Colonic mucosa (tissue), 4 donors: Measurements from ENCODE around the gene LRRC8B. TPM values are rescaled to one million over a fixed set of nuclear protein-coding genes. Genes with fewer than 3 reads are reported as not detected.

Experiments
- DNase-seq: peaks from one replicate; pipeline ENCODE4 v3.0.0-alpha.2; 2020
- H3K27ac ChIP-seq: fragments of 200-600 bp; one replicate; pipeline ENCODE4 v1.8.0; 2021
- H3K27me3 ChIP-seq: fragments of 200-600 bp; one replicate; pipeline ENCODE4 v1.8.0; 2021
- H3K36me3 ChIP-seq: fragments of 200-600 bp; one replicate; pipeline ENCODE4 v1.8.0; 2021
- H3K4me1 ChIP-seq: fragments of 200-600 bp; one replicate; pipeline ENCODE4 v1.8.0; 2021; ENCODE audit warnings: mild to moderate bottlenecking
- H3K4me3 ChIP-seq: fragments of 200-600 bp; one replicate; pipeline ENCODE4 v1.8.0; 2021
- H3K9ac ChIP-seq, 2 donors: one replicate each; pipeline ENCODE4 v1.7.0; 2013; ENCODE audit warnings: control low read depth in 2 of 2, low read depth in 2 of 2, low read length in 2 of 2
- H3K9me3 ChIP-seq: fragments of 200-600 bp; one replicate; pipeline ENCODE4 v1.8.0; 2021
- intact Hi-C: fragments of 100-400 bp; cut with DNase I; formaldehyde crosslinking; loops from one replicate; pipeline ENCODE4 v1.14.1; 2022
- total RNA-seq, 2 donors: library from RNA; stranded (reverse); fragmentation: NEBNext Ultra II Directional in 1 of 2; extraction: Animal tissue kit (Norgen Biotek cat#: 25700) in 1 of 2; gene quantifications; one replicate each; pipeline ENCODE4 v1.2.1, GENCODE V29; 2021
- TF ChIP-seq, protein P1 (sequence below): fragments of 200-600 bp; IDR thresholded peaks from one replicate; pipeline ENCODE4 v1.8.0; 2022; ENCODE audit warnings: antibody characterized with exemption, mild to moderate bottlenecking
- donor health status: healthy.
- donor health status: DM: no; HTN: no; CAD: no.
- donor health status: DM: no; HTN: no; CAD: no.

LRRC8B gene
- total RNA-seq, 2 donors from 2014 or later: 14.4 to 15.0 TPM

DNA sequence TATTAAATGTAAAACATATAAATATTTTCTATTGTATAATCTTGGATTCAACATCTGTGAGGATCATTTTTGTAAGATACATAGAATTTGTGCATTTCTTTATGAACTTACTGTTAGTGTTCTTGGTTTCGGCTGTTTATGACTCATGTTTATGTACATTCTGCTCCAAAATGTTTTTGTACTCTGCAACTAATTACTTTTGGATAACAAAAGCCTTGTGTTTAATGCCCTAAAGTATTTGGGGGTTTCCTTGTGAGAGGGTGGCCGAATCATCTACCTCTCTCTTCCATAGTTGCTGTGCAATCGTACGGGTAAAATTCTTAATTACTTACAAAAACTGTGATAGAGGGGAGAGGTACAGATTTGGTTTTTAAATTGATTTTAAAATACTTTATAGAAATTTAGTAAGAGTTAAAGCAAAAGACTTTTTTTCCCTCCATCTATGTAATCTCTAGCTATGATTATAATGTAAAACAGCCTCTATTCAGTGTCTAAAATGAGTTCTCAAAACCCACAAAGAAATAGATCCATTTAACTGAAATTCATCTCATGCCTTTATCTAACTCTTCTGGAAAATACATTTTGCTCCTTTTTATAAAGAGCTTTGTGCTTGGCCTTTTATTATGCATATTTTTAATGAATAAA lies 69.6 kb downstream of the LRRC8B start:
- intact Hi-C loops: loop anchor here (10.0 kb wide), 1 partner anchor 171 kb away; no protein-coding TSS in a partner anchor
- TF ChIP-seq, protein P1, sequence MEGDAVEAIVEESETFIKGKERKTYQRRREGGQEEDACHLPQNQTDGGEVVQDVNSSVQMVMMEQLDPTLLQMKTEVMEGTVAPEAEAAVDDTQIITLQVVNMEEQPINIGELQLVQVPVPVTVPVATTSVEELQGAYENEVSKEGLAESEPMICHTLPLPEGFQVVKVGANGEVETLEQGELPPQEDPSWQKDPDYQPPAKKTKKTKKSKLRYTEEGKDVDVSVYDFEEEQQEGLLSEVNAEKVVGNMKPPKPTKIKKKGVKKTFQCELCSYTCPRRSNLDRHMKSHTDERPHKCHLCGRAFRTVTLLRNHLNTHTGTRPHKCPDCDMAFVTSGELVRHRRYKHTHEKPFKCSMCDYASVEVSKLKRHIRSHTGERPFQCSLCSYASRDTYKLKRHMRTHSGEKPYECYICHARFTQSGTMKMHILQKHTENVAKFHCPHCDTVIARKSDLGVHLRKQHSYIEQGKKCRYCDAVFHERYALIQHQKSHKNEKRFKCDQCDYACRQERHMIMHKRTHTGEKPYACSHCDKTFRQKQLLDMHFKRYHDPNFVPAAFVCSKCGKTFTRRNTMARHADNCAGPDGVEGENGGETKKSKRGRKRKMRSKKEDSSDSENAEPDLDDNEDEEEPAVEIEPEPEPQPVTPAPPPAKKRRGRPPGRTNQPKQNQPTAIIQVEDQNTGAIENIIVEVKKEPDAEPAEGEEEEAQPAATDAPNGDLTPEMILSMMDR: no peak

DNA sequence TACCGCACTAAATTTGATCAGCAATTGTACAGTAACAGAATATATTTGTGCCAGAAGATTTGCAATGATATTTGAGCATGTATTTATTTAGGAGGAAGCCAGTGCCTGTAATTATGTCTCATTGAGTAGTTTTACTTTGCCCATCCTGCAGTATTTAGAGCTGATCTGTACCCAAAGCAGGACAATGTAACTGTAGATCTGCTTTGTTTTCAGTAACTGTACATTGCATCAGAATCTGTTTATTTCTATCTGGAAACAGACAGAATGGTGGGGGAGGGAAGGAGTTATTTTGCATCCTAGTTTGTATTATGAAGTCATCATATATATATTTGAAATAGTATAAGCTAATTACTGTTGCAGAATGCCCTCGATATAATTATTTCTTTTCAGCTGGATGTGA lies 72.1 kb downstream of the LRRC8B start:
- H3K27me3 ChIP-seq: no peaks in the 10 kb centered on the region
- TF ChIP-seq, protein P1: no peak
- no peak overlapping the region for H3K27ac ChIP-seq
- intact Hi-C loops: loop anchor here (10.0 kb wide), 1 partner anchor 168 kb away; no protein-coding TSS in a partner anchor
- H3K36me3 ChIP-seq: no peaks in the 10 kb centered on the region
- H3K4me1 ChIP-seq: no peaks in the 10 kb centered on the region
- no peak overlapping the region for H3K9ac ChIP-seq
- H3K4me3 ChIP-seq: no peak overlapping the region
- H3K9me3 ChIP-seq: no peaks in the 10 kb centered on the region
- no peak for DNase-seq

More for the DNA sequence above, 69.6 kb downstream of the LRRC8B start:
- DNase-seq: no peak
- H3K9ac ChIP-seq: no peak overlapping the region
- no peaks in the 10 kb centered on the region for H3K4me1 ChIP-seq
- no peak overlapping the region for H3K4me3 ChIP-seq
- no peaks in the 10 kb centered on the region for H3K9me3 ChIP-seq
- H3K36me3 ChIP-seq: no peaks in the 10 kb centered on the region
- no peaks in the 10 kb centered on the region for H3K27me3 ChIP-seq
- H3K27ac ChIP-seq: no peak overlapping the region

DNA sequence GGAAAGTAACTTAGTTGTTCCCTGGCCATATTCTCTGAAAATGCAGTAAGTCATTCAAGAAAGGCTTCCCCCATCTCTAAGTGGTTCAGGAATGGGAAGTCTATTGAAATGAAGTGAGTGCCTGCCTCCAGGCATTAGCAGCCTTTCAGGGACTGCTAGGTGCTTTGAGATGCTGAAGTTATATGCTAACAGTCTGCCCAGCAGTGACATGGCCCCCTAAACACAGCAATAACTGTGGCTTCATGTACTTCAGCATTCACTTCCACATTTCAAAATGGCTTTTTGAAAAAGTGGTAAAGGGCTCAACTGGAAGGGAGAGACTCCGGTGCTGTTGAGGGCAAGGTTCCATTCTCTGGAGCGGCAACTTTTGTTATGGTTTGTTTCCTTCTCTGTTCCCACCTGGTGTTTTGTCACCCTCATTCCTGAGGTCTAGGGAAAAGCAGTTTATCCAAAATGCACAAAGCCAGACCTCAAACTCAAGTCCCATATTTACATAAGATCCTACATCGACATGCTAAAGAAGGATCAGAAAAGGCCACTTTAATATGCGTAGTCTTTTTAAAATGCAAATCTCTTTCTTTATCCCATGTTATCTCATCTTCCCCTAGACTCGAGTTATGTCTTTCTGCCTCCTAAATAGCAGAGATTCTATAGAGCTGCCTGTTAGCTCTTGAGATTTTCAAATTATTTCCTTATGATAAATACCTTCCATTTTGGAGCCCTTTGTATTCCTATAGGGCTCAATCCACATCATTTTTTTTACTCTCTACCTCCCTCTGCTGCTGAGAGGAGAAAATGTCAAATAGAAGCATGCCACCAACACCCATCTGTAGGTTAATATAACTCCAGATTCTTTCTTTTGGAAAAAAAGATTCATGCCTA lies 74.1 kb downstream of the LRRC8B start:
- Histone ChIP-seq H3K9ac (no peak overlapping the region), H3K27me3 (no peaks in the 10 kb centered on the region), H3K4me3 (no peak overlapping the region), H3K27ac (no peak overlapping the region), H3K9me3 (no peaks in the 10 kb centered on the region), H3K36me3 (no peaks in the 10 kb centered on the region), H3K4me1 (no peaks in the 10 kb centered on the region)
- TF ChIP-seq, protein P1: peak; percentile 70
- DNase-seq: no peak
- intact Hi-C loops: loop anchor here (2.0 to 10.0 kb wide), 2 partner anchors 116 to 166 kb away; no protein-coding TSS in a partner anchor

DNA sequence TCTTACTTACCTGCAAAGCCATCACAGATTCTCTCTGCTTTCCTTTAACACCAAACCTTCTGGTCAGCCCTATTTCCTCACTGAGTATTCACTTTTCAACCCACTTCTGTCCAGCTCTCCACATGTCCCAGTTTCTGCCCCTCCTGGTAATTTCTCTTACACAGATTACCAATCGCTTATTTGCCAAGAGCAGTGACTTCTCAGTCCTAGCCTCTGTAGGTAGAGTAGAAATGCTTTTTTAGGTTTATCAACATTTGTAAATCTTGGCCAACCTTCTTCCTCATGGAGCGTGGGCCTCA lies 74.7 kb downstream of the LRRC8B start:
- H3K4me3 ChIP-seq: no peak overlapping the region
- intact Hi-C loops: loop anchor here (2.0 to 10.0 kb wide), 2 partner anchors 116 to 166 kb away; no protein-coding TSS in a partner anchor
- no peaks in the 10 kb centered on the region for H3K27me3 ChIP-seq
- no peaks in the 10 kb centered on the region for H3K9me3 ChIP-seq
- no peak overlapping the region for H3K9ac ChIP-seq
- no peak for DNase-seq
- TF ChIP-seq, protein P1: no peak
- no peak overlapping the region for H3K27ac ChIP-seq
- no peaks in the 10 kb centered on the region for H3K36me3 ChIP-seq
- no peaks in the 10 kb centered on the region for H3K4me1 ChIP-seq

DNA sequence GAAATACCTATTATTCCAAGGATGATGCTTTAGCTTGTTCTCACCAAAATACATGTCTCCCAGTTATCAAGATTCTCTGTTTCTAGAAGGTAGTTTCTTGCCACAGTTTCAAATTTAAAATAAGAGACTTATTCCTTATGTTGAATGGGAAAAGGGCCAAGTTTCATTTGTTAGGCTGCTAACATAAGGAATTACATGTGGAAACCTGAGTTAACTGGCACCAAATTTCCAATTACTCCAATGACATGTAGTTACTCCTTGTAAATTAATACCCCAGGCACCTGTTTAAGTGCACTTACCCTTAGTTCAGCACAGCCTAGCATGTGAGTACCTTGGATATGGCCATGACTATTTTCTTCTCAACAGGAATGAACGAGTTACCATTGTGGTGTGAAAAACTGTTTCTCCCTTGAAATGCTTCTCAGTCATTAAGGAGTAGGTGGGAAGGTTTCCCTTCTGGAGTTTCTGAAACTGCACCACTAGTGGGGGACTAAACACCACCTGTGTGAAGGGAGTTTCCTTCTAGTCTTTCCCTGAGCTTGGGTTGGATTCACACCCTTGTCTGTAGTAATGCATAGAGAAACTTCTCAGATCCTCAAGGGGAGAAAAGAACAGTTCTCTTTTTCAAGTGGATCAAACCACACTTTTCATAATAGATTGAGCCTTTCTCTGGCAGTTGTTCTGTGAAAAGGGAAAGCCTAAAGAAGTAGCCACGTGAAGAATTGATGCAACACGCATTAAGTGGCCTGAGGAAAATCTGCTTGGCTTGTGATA lies 76.0 kb downstream of the LRRC8B start:
- H3K9ac ChIP-seq: no peak overlapping the region
- H3K27me3 ChIP-seq: no peaks in the 10 kb centered on the region
- H3K9me3 ChIP-seq: no peaks in the 10 kb centered on the region
- no peaks in the 10 kb centered on the region for H3K4me1 ChIP-seq
- DNase-seq: no peak
- H3K27ac ChIP-seq: no peak overlapping the region
- intact Hi-C loops: no loop called here
- H3K4me3 ChIP-seq: no peak overlapping the region
- no peaks in the 10 kb centered on the region for H3K36me3 ChIP-seq
- TF ChIP-seq, protein P1: no peak
